ENCODE data around the gene ATP9A. TPM values are rescaled to one million over a fixed set of nuclear protein-coding genes. Genes with fewer than 3 reads are reported as not detected.

The ATP9A gene
- total RNA-seq, 1 experiment from 2014 or later: 16.8 TPM

GRCh38 chr20:51697096-51697826 is 70.9 kb downstream of the ATP9A start:
- intact Hi-C loops (cut with micrococcal nuclease): no loop called here
- ChIA-PET RAD21 (ENCODE audit: low non-redundant PET in 1 of 2, low total read pairs in 2 of 2, uncharacterized antibody in 2 of 2, unreplicated experiment in 2 of 2) (no interaction called here), CTCF (interaction anchor here (1.0 kb wide), 1 partner anchor 15 kb away, joined by 4 read pairs; no protein-coding TSS in a partner anchor), POLR2A (no interaction called here)
- BruUV-seq (replicated peaks): no TSS peak
- Histone ChIP-seq H3K79me2 (ENCODE audit: insufficient read depth, low read length) (no peaks in the 10 kb centered on the region), H3K9me2 (ENCODE audit: insufficient read depth) (no peaks in the 10 kb centered on the region), H4K20me1 (ENCODE audit: insufficient read depth) (no peaks in the 10 kb centered on the region), H3K27ac (ENCODE audit: low read depth, low read length) (no peak overlapping the region), H3K36me3 (ENCODE audit: control insufficient read depth in 1 of 2, insufficient read depth in 2 of 2, low read length in 2 of 2) (no peaks in the 10 kb centered on the region), H2AFZ (ENCODE audit: low read depth, low read length, poor library complexity, severe bottlenecking) (no peak overlapping the region), H3K9me3 (ENCODE audit: control insufficient read depth in 1 of 2, insufficient read depth in 1 of 2, low read depth in 1 of 2, low read length in 2 of 2) (no peaks in the 10 kb centered on the region), H3K9ac (ENCODE audit: low read length) (no peak overlapping the region), H3K4me2 (ENCODE audit: low read length) (no peak overlapping the region), H3K4me1 (ENCODE audit: control insufficient read depth in 1 of 2, insufficient read depth in 2 of 2, low read length in 2 of 2) (peaks cover 5 to 31% of the 10 kb centered on the region in 2 experiments; a peak in 3 of 4 replicates), H3K27me3 (ENCODE audit: insufficient read depth, low read length) (no peaks in the 10 kb centered on the region), H3K4me3 (replicated peaks in 1 of 2; ENCODE audit: low read depth in 1 of 2, low read length in 2 of 2) (no peak overlapping the region)
- ATAC-seq (no peak), DNase-seq (ENCODE audit: low read depth, low spot score) (no peak)
- TF ChIP-seq SRF (IDR thresholded peaks at IDR 0.05; ENCODE audit: low read depth): no peak
- TF ChIP-seq, protein P1, sequence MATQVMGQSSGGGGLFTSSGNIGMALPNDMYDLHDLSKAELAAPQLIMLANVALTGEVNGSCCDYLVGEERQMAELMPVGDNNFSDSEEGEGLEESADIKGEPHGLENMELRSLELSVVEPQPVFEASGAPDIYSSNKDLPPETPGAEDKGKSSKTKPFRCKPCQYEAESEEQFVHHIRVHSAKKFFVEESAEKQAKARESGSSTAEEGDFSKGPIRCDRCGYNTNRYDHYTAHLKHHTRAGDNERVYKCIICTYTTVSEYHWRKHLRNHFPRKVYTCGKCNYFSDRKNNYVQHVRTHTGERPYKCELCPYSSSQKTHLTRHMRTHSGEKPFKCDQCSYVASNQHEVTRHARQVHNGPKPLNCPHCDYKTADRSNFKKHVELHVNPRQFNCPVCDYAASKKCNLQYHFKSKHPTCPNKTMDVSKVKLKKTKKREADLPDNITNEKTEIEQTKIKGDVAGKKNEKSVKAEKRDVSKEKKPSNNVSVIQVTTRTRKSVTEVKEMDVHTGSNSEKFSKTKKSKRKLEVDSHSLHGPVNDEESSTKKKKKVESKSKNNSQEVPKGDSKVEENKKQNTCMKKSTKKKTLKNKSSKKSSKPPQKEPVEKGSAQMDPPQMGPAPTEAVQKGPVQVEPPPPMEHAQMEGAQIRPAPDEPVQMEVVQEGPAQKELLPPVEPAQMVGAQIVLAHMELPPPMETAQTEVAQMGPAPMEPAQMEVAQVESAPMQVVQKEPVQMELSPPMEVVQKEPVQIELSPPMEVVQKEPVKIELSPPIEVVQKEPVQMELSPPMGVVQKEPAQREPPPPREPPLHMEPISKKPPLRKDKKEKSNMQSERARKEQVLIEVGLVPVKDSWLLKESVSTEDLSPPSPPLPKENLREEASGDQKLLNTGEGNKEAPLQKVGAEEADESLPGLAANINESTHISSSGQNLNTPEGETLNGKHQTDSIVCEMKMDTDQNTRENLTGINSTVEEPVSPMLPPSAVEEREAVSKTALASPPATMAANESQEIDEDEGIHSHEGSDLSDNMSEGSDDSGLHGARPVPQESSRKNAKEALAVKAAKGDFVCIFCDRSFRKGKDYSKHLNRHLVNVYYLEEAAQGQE (IDR thresholded peaks at IDR 0.05; ENCODE audit: low read depth): no peak
- TF ChIP-seq SP1 (IDR thresholded peaks at IDR 0.05; ENCODE audit: low read depth): no peak
- TF ChIP-seq SIN3A (IDR thresholded peaks at IDR 0.05; ENCODE audit: low read depth): no peak
- TF ChIP-seq, protein P2, sequence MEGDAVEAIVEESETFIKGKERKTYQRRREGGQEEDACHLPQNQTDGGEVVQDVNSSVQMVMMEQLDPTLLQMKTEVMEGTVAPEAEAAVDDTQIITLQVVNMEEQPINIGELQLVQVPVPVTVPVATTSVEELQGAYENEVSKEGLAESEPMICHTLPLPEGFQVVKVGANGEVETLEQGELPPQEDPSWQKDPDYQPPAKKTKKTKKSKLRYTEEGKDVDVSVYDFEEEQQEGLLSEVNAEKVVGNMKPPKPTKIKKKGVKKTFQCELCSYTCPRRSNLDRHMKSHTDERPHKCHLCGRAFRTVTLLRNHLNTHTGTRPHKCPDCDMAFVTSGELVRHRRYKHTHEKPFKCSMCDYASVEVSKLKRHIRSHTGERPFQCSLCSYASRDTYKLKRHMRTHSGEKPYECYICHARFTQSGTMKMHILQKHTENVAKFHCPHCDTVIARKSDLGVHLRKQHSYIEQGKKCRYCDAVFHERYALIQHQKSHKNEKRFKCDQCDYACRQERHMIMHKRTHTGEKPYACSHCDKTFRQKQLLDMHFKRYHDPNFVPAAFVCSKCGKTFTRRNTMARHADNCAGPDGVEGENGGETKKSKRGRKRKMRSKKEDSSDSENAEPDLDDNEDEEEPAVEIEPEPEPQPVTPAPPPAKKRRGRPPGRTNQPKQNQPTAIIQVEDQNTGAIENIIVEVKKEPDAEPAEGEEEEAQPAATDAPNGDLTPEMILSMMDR (IDR thresholded peaks at IDR 0.05 in 2 of 3, conservative IDR thresholded peaks at IDR 0.05 in 1 of 3; ENCODE audit: borderline replicate concordance in 1 of 3, insufficient read depth in 1 of 3, low read depth in 2 of 3, low read length in 2 of 3): no peak
- TF ChIP-seq TCF7L2 (IDR thresholded peaks at IDR 0.05; ENCODE audit: borderline replicate concordance, extremely low read depth, insufficient read depth, insufficient read length): no peak
- TF ChIP-seq, protein P3, sequence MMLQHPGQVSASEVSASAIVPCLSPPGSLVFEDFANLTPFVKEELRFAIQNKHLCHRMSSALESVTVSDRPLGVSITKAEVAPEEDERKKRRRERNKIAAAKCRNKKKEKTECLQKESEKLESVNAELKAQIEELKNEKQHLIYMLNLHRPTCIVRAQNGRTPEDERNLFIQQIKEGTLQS (IDR thresholded peaks at IDR 0.05): no peak
- TF ChIP-seq ELF1 (IDR thresholded peaks at IDR 0.05; ENCODE audit: borderline replicate concordance, low read depth): no peak
- TF ChIP-seq ZBTB33 (IDR thresholded peaks at IDR 0.05; ENCODE audit: extremely low read depth, insufficient replicate concordance, low read length): no peak

All from HCT116 (cell line).